ENCODE data around the gene ITGA1. TPM values are rescaled to one million over a fixed set of nuclear protein-coding genes. Genes with fewer than 3 reads are reported as not detected.

The ITGA1 gene
- total RNA-seq, 1 experiment from 2014 or later: 4.0 TPM

GRCh38 chr5:52854949-52855348 lies 67.2 kb downstream of the ITGA1 start:
- H3K27ac ChIP-seq: no peak overlapping the region
- no peaks in the 10 kb centered on the region for H4K20me1 ChIP-seq (ENCODE audit: insufficient read depth)
- no peak overlapping the region for H3K4me2 ChIP-seq
- no peaks in the 10 kb centered on the region for H3K79me2 ChIP-seq (ENCODE audit: low read depth)
- H3K4me3 ChIP-seq: no peak overlapping the region
- H3K36me3 ChIP-seq (ENCODE audit: low read depth): no peaks in the 10 kb centered on the region
- no peaks in the 10 kb centered on the region; the same call in 1 of the 2 replicates for H3K9me2 ChIP-seq (ENCODE audit: insufficient read depth)
- ChIA-PET POLR2A (ENCODE audit: unreplicated experiment) (no interaction called here), CTCF (no interaction called here)
- TF ChIP-seq CTCF (conservative IDR thresholded peaks at IDR 0.05): no peak
- no peak for TF ChIP-seq EZH2 (IDR thresholded peaks at IDR 0.05; ENCODE audit: low read depth)
- intact Hi-C loops (cut with micrococcal nuclease; ENCODE audit: unreplicated experiment): no loop called here
- no TSS peak for BruUV-seq (replicated peaks)
- no peak overlapping the region for H2AFZ ChIP-seq
- H3F3A ChIP-seq (ENCODE audit: insufficient read depth, low read depth): no peaks in the 10 kb centered on the region
- H3K4me1 ChIP-seq (replicated peaks; ENCODE audit: insufficient read depth): no peaks in the 10 kb centered on the region
- DNase-seq: no peak
- no peaks in the 10 kb centered on the region for H3K9me3 ChIP-seq (ENCODE audit: insufficient read depth, low read depth)
- H3K27me3 ChIP-seq (ENCODE audit: insufficient read depth, low read depth): no peaks in the 10 kb centered on the region

DNA sequence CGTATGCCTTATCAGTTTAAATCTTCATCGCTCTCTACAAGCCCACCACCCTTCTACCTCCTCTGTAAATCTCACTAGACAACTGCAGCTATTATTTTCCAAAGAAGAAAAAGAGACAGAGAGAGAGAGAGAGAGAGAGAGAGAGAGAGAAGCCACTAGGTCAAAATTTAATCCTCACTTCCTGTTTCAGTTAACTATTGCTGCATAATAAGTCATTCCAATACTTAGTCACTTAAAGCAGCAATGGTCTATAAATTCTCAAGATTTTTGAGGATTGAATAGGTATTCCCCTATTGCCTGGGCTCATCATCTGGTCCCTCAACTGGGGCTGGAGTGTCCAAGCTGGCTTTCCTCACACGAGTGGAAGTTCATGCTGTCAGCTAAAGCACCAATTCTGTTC lies 68.8 kb downstream of the ITGA1 start:
- Histone ChIP-seq H3K36me3 (ENCODE audit: low read depth) (no peaks in the 10 kb centered on the region), H3F3A (ENCODE audit: insufficient read depth, low read depth) (no peaks in the 10 kb centered on the region), H2AFZ (no peak overlapping the region), H3K4me1 (replicated peaks; ENCODE audit: insufficient read depth) (no peaks in the 10 kb centered on the region), H3K4me3 (no peak overlapping the region), H3K9me2 (ENCODE audit: insufficient read depth) (no peaks in the 10 kb centered on the region; the same call in 1 of the 2 replicates), H3K9me3 (ENCODE audit: insufficient read depth, low read depth) (no peaks in the 10 kb centered on the region; the same call in 1 of the 2 replicates), H3K27me3 (ENCODE audit: insufficient read depth, low read depth) (no peaks in the 10 kb centered on the region), H3K79me2 (ENCODE audit: low read depth) (no peaks in the 10 kb centered on the region), H4K20me1 (ENCODE audit: insufficient read depth) (no peaks in the 10 kb centered on the region), H3K27ac (no peak overlapping the region), H3K4me2 (no peak overlapping the region)
- DNase-seq: no peak
- BruUV-seq (replicated peaks): no TSS peak
- intact Hi-C loops (cut with micrococcal nuclease; ENCODE audit: unreplicated experiment): no loop called here
- CTCF ChIA-PET: interaction anchor here (0.6 kb wide), 1 partner anchor 98 kb away, joined by 3 read pairs; no protein-coding TSS in a partner anchor
- TF ChIP-seq CTCF (conservative IDR thresholded peaks at IDR 0.05): no peak
- TF ChIP-seq EZH2 (IDR thresholded peaks at IDR 0.05; ENCODE audit: low read depth): no peak
- POLR2A ChIA-PET (ENCODE audit: unreplicated experiment): no interaction called here

- H3K4me2 ChIP-seq: no peak overlapping the region
- H3K9me2 ChIP-seq (ENCODE audit: insufficient read depth): no peaks in the 10 kb centered on the region; the same call in 1 of the 2 replicates
- H3F3A ChIP-seq (ENCODE audit: insufficient read depth, low read depth): no peaks in the 10 kb centered on the region
- H3K4me3 ChIP-seq: no peak overlapping the region
- TF ChIP-seq CTCF (conservative IDR thresholded peaks at IDR 0.05) (no peak), EZH2 (IDR thresholded peaks at IDR 0.05; ENCODE audit: low read depth) (no peak)
- CTCF ChIA-PET: no interaction called here
- H3K79me2 ChIP-seq (ENCODE audit: low read depth): no peaks in the 10 kb centered on the region
- H3K9me3 ChIP-seq (ENCODE audit: insufficient read depth, low read depth): no peaks in the 10 kb centered on the region; the same call in 1 of the 2 replicates
- H3K4me1 ChIP-seq (replicated peaks; ENCODE audit: insufficient read depth): no peaks in the 10 kb centered on the region
- H3K36me3 ChIP-seq (ENCODE audit: low read depth): no peaks in the 10 kb centered on the region
- BruUV-seq (replicated peaks): no TSS peak
- POLR2A ChIA-PET (ENCODE audit: unreplicated experiment): no interaction called here
- no peak for DNase-seq
- H4K20me1 ChIP-seq (ENCODE audit: insufficient read depth): no peaks in the 10 kb centered on the region
- no peak overlapping the region for H2AFZ ChIP-seq
- no peak overlapping the region for H3K27ac ChIP-seq
- intact Hi-C loops (cut with micrococcal nuclease; ENCODE audit: unreplicated experiment): no loop called here
- H3K27me3 ChIP-seq (ENCODE audit: insufficient read depth, low read depth): no peaks in the 10 kb centered on the region
Measured at GRCh38 chr5:52859628-52860027, 71.9 kb downstream of the ITGA1 start.
